IMR-90 (cell line): ENCODE results near the gene ATP2B2. TPM values are rescaled to one million over a fixed set of nuclear protein-coding genes. Genes with fewer than 3 reads are reported as not detected.

Experiments
- ATAC-seq: fragments of 200-7000 bp; cut with Tn5 transposase; 2 replicates; pipeline ENCODE4 v1.9.1; 2020; ENCODE audit warnings: low read depth, mild to moderate bottlenecking, moderate library complexity
- BruUV-seq: library from RNA; stranded (reverse); fragments of 400-500 nt; replicated peaks from 2 replicates; lab custom pipeline; 2021; lab: Mats Ljungman, UMichigan
- CTCF ChIA-PET: fragments of 300-600 bp; formaldehyde crosslinking; extraction: SDS; loops from one replicate; lab custom pipeline; 2021; ENCODE audit warnings: antibody characterized with exemption; lab: Yijun Ruan, JAX
- POLR2A ChIA-PET: fragments of 300-600 bp; sonication (Branson Sonifier 250); formaldehyde crosslinking; loops from one replicate; lab custom pipeline; 2022; ENCODE audit warnings: antibody characterized with exemption; ENCODE audit not compliant: unreplicated experiment; lab: Charles Lee
- DNase-seq: peaks from one replicate; pipeline ENCODE4 v3.0.0; 2013
- H2AFZ ChIP-seq: replicated peaks from 2 replicates; pipeline ENCODE3; 2013; ENCODE audit warnings: low read length, mild to moderate bottlenecking; ENCODE audit not compliant: poor library complexity
- H2AK5ac ChIP-seq: 2 replicates; pipeline ENCODE4 v1.6.1; 2013; ENCODE audit warnings: low read depth, low read length, inconsistent platforms
- H2AK9ac ChIP-seq: replicated peaks from 2 replicates; pipeline ENCODE3; 2013; ENCODE audit warnings: mild to moderate bottlenecking, low read depth, low read length, moderate library complexity; ENCODE audit not compliant: poor library complexity
- H2BK120ac ChIP-seq: 2 replicates; pipeline ENCODE4 v1.6.1; 2013; ENCODE audit warnings: low read depth, low read length, inconsistent platforms
- H2BK15ac ChIP-seq: 3 replicates; pipeline ENCODE4 v1.6.1; 2013; ENCODE audit warnings: low read depth, low read length, inconsistent platforms
- H2BK20ac ChIP-seq: 2 replicates; pipeline ENCODE4 v1.6.1; 2013; ENCODE audit warnings: low read depth, mild to moderate bottlenecking, inconsistent platforms, low read length, moderate library complexity
- H2BK5ac ChIP-seq: 2 replicates; pipeline ENCODE4 v1.6.1; 2013; ENCODE audit warnings: mild to moderate bottlenecking, low read depth, low read length, inconsistent platforms; ENCODE audit not compliant: poor library complexity, severe bottlenecking
- H3K14ac ChIP-seq: replicated peaks from 2 replicates; pipeline ENCODE4 v1.6.1; 2013; ENCODE audit warnings: low read depth, low read length, inconsistent platforms
- H3K18ac ChIP-seq: 2 replicates; pipeline ENCODE4 v1.6.1; 2013; ENCODE audit warnings: low read depth, low read length, control low read depth
- H3K23ac ChIP-seq: 2 replicates; pipeline ENCODE4 v1.6.1; 2013; ENCODE audit warnings: low read depth, low read length, inconsistent platforms
- H3K27ac ChIP-seq: 2 replicates; pipeline ENCODE4 v1.5.1; 2013; ENCODE audit warnings: mild to moderate bottlenecking, control low read depth, low read length; ENCODE audit not compliant: insufficient read depth
- H3K27me3 ChIP-seq: 2 replicates; pipeline ENCODE4 v1.6.1; 2013; ENCODE audit warnings: low read length; ENCODE audit not compliant: control insufficient read depth, insufficient read depth
- H3K36me3 ChIP-seq: 2 replicates; pipeline ENCODE4 v1.6.1; 2013; ENCODE audit warnings: low read length, mixed read lengths; ENCODE audit not compliant: control insufficient read depth, insufficient read depth
- H3K4ac ChIP-seq: 2 replicates; pipeline ENCODE4 v1.6.1; 2013; ENCODE audit warnings: low read depth, low read length, inconsistent platforms
- H3K4me1 ChIP-seq: 2 replicates; pipeline ENCODE4 v1.6.1; 2013; ENCODE audit warnings: low read length, mixed read lengths; ENCODE audit not compliant: control insufficient read depth, insufficient read depth
- H3K4me2 ChIP-seq: 2 replicates; pipeline ENCODE4 v1.6.1; 2013; ENCODE audit warnings: low read depth, mild to moderate bottlenecking, control low read depth, low read length, moderate library complexity
- H3K4me3 ChIP-seq: 2 replicates; pipeline ENCODE4 v1.5.1; 2013; ENCODE audit warnings: low read depth, mild to moderate bottlenecking, control low read depth, low read length, moderate library complexity; ENCODE audit not compliant: insufficient read depth
- H3K56ac ChIP-seq: 2 replicates; pipeline ENCODE4 v1.6.1; 2013; ENCODE audit warnings: low read length, inconsistent platforms; ENCODE audit not compliant: insufficient read depth; ENCODE audit errors: extremely low read depth
- H3K79me1 ChIP-seq, 2 experiments: 2 replicates each; pipeline ENCODE4 v1.6.1; 2013; ENCODE audit warnings: low read length in 2 of 2, inconsistent platforms in 1 of 2, low read depth in 1 of 2
- H3K9ac ChIP-seq: 2 replicates; pipeline ENCODE4 v1.6.1; 2013; ENCODE audit warnings: low read depth, low read length, control low read depth
- H3K9me1 ChIP-seq: 2 replicates; pipeline ENCODE4 v1.6.1; 2013; ENCODE audit warnings: low read length, inconsistent platforms; ENCODE audit not compliant: insufficient read depth
- H3K9me3 ChIP-seq: 2 replicates; pipeline ENCODE4 v1.6.1; 2013; ENCODE audit warnings: low read length; ENCODE audit not compliant: control insufficient read depth, insufficient read depth
- H4K20me1 ChIP-seq: 2 replicates; pipeline ENCODE4 v1.6.1; 2013; ENCODE audit warnings: low read length, inconsistent platforms; ENCODE audit not compliant: insufficient read depth
- H4K5ac ChIP-seq: 2 replicates; pipeline ENCODE4 v1.6.1; 2013; ENCODE audit warnings: mild to moderate bottlenecking, low read depth, low read length, control low read depth
- H4K8ac ChIP-seq, 2 experiments: 2 replicates each; pipeline ENCODE4 v1.6.1; 2013; ENCODE audit warnings: low read depth in 2 of 2, low read length in 2 of 2, control low read depth in 1 of 2, inconsistent platforms in 1 of 2
- H4K91ac ChIP-seq: 2 replicates; pipeline ENCODE4 v1.6.1; 2013; ENCODE audit warnings: low read depth, low read length, inconsistent platforms; ENCODE audit not compliant: insufficient read depth
- BHLHE40 ChIP-seq: fragments of 150-350 bp; IDR thresholded peaks from 2 replicates; pipeline ENCODE4 v1.6.1; 2016; ENCODE audit warnings: mild to moderate bottlenecking, low read depth, low read length
- CEBPB ChIP-seq: IDR thresholded peaks from 2 replicates; pipeline ENCODE4 v1.6.1; 2012; ENCODE audit warnings: low read depth, low read length, improper control_type of control experiment
- CTCF ChIP-seq: conservative IDR thresholded peaks from 2 replicates; pipeline ENCODE4 v1.5.1; 2012; ENCODE audit warnings: mild to moderate bottlenecking, low read depth, low read length, improper control_type of control experiment
- MAZ ChIP-seq: IDR thresholded peaks from 2 replicates; pipeline ENCODE4 v1.6.1; 2012; ENCODE audit warnings: low read depth, mild to moderate bottlenecking, low read length, improper control_type of control experiment, moderate library complexity, borderline replicate concordance
- NFE2L2 ChIP-seq: fragments of 150-350 bp; IDR thresholded peaks from 2 replicates; pipeline ENCODE4 v1.6.1; 2016; ENCODE audit warnings: low read depth, mild to moderate bottlenecking, low read length
- RAD21 ChIP-seq: IDR thresholded peaks from 2 replicates; pipeline ENCODE4 v1.6.1; 2012; ENCODE audit warnings: low read length, improper control_type of control experiment
- WGBS, 2 experiments: methylation state at CpG; one replicate each; pipeline versions ENCODE4 v1.1.5 to v1.1.7; 2013; ENCODE audit warnings: missing lambda C conversion rate in 2 of 2; ENCODE audit not compliant: insufficient read length in 1 of 2; ENCODE audit errors: extremely low coverage in 2 of 2; 5-methylcytosine and 5-hydroxymethylcytosine counted together
- dilution Hi-C: fragments of 300-500 bp; cut with HindIII; formaldehyde crosslinking; loops from one replicate; pipeline ENCODE4 v1.14.3; 2018; ENCODE audit warnings: low sequenced_read_pairs; ENCODE audit not compliant: unreplicated experiment
- in situ Hi-C: fragments of 300-500 bp; cut with MboI; formaldehyde crosslinking; loops from 3 replicates; pipeline ENCODE4 v1.14.3; 2019; ENCODE audit warnings: low sequenced_read_pairs, inconsistent platforms, mixed read lengths
- intact Hi-C: fragments of 100-400 bp; cut with micrococcal nuclease; formaldehyde crosslinking; loops from 2 replicates; pipeline ENCODE4 v1.10.0; 2022
- polyA plus RNA-seq, 3 experiments: library from polyadenylated mRNA; depleted of rRNA; stranded (reverse); fragments of >200 nt; gene quantifications; 2 replicates each; pipeline ENCODE4 v1.2.3, GENCODE V29; 2012; ENCODE audit warnings: low replicate concordance in 1 of 3
- total RNA-seq: library from RNA; depleted of rRNA; stranded (reverse); fragments of >200 nt; gene quantifications from 2 replicates; pipeline ENCODE4 v1.2.3, GENCODE V29; 2012

The ATP2B2 gene
- total and polyA plus RNA-seq, 2 of the 4 experiments (the other 2 are of a cell fraction): under 0.01 to 0.02 TPM

DNA sequence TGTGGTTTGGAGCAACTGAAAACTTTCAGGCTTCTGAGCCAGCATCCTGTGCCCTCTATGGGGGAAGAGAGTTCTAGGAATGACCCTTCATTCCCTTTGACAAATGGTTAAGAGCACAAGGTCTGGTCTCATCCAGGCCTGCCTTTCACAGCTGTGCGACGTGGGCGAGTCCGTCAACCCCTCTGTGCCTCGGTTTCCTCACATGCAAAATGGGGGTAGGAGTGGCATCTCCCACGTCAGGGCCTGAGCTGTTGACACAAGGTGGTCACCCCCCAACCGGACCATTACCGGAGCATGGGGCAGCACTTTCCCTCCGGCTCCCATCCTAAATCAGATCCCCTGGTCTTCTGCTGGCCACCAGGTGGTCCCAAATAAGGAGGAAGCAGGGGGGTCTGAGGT, 70.4 kb downstream of the ATP2B2 start:
- Histone ChIP-seq H4K91ac (no peak overlapping the region), H4K5ac (no peak overlapping the region), H3K9me3 (no peaks in the 10 kb centered on the region), H3K27me3 (no peaks in the 10 kb centered on the region; the same call in 1 of the 2 replicates), H3K4me1 (peaks cover 16% of the 10 kb centered on the region), H2AK9ac (no peak overlapping the region), H3K4me2 (no peak overlapping the region), H3K56ac (no peak overlapping the region), H3K9ac (no peak overlapping the region), H3K4me3 (no peak overlapping the region), H2BK15ac (no peak overlapping the region), H3K79me1 (no peaks in the 10 kb centered on the region), H3K4ac (no peak overlapping the region), H2AK5ac (no peak overlapping the region), H4K20me1 (peaks cover 3% of the 10 kb centered on the region; the same call in 1 of the 2 replicates), H3K14ac (no peak overlapping the region), H2BK5ac (no peak overlapping the region), H2BK20ac (no peak overlapping the region), H3K9me1 (peaks cover 18% of the 10 kb centered on the region), H3K36me3 (no peaks in the 10 kb centered on the region), H4K8ac (no peak overlapping the region), H3K23ac (no peak overlapping the region), H3K27ac (no peak overlapping the region), H3K18ac (no peak overlapping the region), H2AFZ (no peak overlapping the region), H2BK120ac (no peak overlapping the region)
- dilution Hi-C loops: no loop called here
- DNase-seq (no peak), ATAC-seq (no peak)
- ChIA-PET CTCF (no interaction called here), POLR2A (no interaction called here)
- TF ChIP-seq BHLHE40: no peak
- no peak for TF ChIP-seq NFE2L2
- no peak for TF ChIP-seq CEBPB
- TF ChIP-seq MAZ: no peak
- TF ChIP-seq RAD21: no peak
- TF ChIP-seq CTCF: no peak
- intact Hi-C loops: loop anchor here (5.0 kb wide), 1 partner anchor 68 kb away; no protein-coding TSS in a partner anchor
- WGBS, 2 experiments: 77% methylated on average over 7 of the region's 9 CpGs; no CpG with 5 or more reads in 1 of the 2 experiments
- in situ Hi-C loops: loop anchor here (5.0 kb wide), 1 partner anchor 63 kb away; no protein-coding TSS in a partner anchor
- BruUV-seq: no TSS peak
